CD4-positive, alpha-beta memory T cell (primary cell): Measurements from ENCODE around the gene CCDC97. TPM values are rescaled to one million over a fixed set of nuclear protein-coding genes. Genes with fewer than 3 reads are reported as not detected.

Source experiments
- CTCF ChIA-PET: fragments of 350-600 bp; sonication (Branson Sonifier 250); formaldehyde crosslinking; loops from one replicate; lab custom pipeline; 2021; ENCODE audit warnings: inconsistent platforms; ENCODE audit not compliant: partially characterized antibody; lab: Charles Lee
- POLR2A ChIA-PET: fragments of 350-600 bp; sonication (Branson Sonifier 250); formaldehyde crosslinking; loops from one replicate; lab custom pipeline; 2021; ENCODE audit not compliant: partially characterized antibody; lab: Charles Lee
- DNase-seq, 5 donors: peaks; one replicate each; pipeline versions ENCODE4 v3.0.0 to v3.0.0-alpha.2; 2020 to 2022; ENCODE audit warnings: mixed read lengths in 1 of 5
- H3K27ac ChIP-seq: one replicate; pipeline ENCODE4 v1.7.0; 2013; ENCODE audit warnings: low read depth, low read length
- H3K27me3 ChIP-seq: 2 replicates; pipeline ENCODE4 v1.7.0; 2013; ENCODE audit warnings: mild to moderate bottlenecking, low read length, moderate library complexity; ENCODE audit not compliant: insufficient read depth
- H3K36me3 ChIP-seq: 2 replicates; pipeline ENCODE4 v1.7.0; 2013; ENCODE audit warnings: mild to moderate bottlenecking, low read length, moderate library complexity; ENCODE audit not compliant: insufficient read depth
- H3K4me1 ChIP-seq: 2 replicates; pipeline ENCODE4 v1.7.0; 2013; ENCODE audit warnings: mild to moderate bottlenecking, low read length, moderate library complexity; ENCODE audit not compliant: insufficient read depth
- H3K4me3 ChIP-seq, 2 donors: one replicate each; pipeline ENCODE4 v1.7.0; 2013; ENCODE audit warnings: low read length in 2 of 2, mild to moderate bottlenecking in 1 of 2
- H3K9me3 ChIP-seq, 2 donors: one replicate each; pipeline ENCODE4 v1.7.0; 2013; ENCODE audit warnings: low read length in 2 of 2, control low read depth in 1 of 2; ENCODE audit not compliant: control insufficient read depth in 1 of 2
- H3K27ac Mint-ChIP-seq, 7 donors: one replicate each; pipeline ENCODE4 v1.8.0; 2020 to 2021; ENCODE audit warnings: mixed read lengths in 7 of 7, mild to moderate bottlenecking in 6 of 7, inconsistent platforms in 3 of 7, moderate library complexity in 3 of 7
- H3K27me3 Mint-ChIP-seq, 2 donors: one replicate each; pipeline ENCODE4 v1.8.0; 2020 to 2021; ENCODE audit warnings: mixed read lengths in 2 of 2
- H3K36me3 Mint-ChIP-seq, 2 donors: one replicate each; pipeline ENCODE4 v1.8.0; 2020 to 2021; ENCODE audit warnings: mixed read lengths in 2 of 2, inconsistent platforms in 1 of 2, mild to moderate bottlenecking in 1 of 2
- H3K4me1 Mint-ChIP-seq, 4 donors: one replicate each; pipeline ENCODE4 v1.8.0; 2020 to 2021; ENCODE audit warnings: mixed read lengths in 4 of 4, mild to moderate bottlenecking in 1 of 4
- H3K4me3 Mint-ChIP-seq, 8 donors: one replicate each; pipeline ENCODE4 v1.8.0; 2020 to 2021; ENCODE audit warnings: mixed read lengths in 8 of 8, mild to moderate bottlenecking in 7 of 8, moderate library complexity in 6 of 8, inconsistent platforms in 3 of 8
- H3K9me3 Mint-ChIP-seq, 8 donors: one replicate each; pipeline ENCODE4 v1.8.0; 2020 to 2021; ENCODE audit warnings: mixed read lengths in 8 of 8, mild to moderate bottlenecking in 5 of 8, inconsistent platforms in 3 of 8, moderate library complexity in 1 of 8
- intact Hi-C: fragments of 100-400 bp; cut with micrococcal nuclease; formaldehyde crosslinking; loops from one replicate; pipeline ENCODE4 v1.15.1; 2023
- polyA plus RNA-seq, 2 donors: library from polyadenylated mRNA; unstranded; fragments of 300-500 nt; fragmentation: Illumina TruSeq; gene quantifications; one replicate each; pipeline ENCODE4 v1.2.3, GENCODE V29; 2021
- total RNA-seq, 2 experiments: library from RNA; stranded (reverse); gene quantifications; one replicate each; pipeline ENCODE4 v1.2.3, GENCODE V29; 2021

Gene CCDC97
- total and polyA plus RNA-seq, 4 experiments from 2014 or later, result 23.2 to 61.4 (median 44.3) TPM

GRCh38 chr19:41298348-41298964 lies 11.5 kb upstream of the CCDC97 start:
- peaks cover 0 to 4% (median 0%) of the 10 kb centered on the region in 8 donors for H3K9me3 Mint-ChIP-seq
- peaks cover 85% of the 10 kb centered on the region for H3K4me1 ChIP-seq
- peak overlapping the region; percentile 95 to 100 (median 99) for H3K27ac Mint-ChIP-seq
- peak overlapping the region in 7 of 8 donors; percentile 59 to 85 (median 70) for H3K4me3 Mint-ChIP-seq
- ChIA-PET CTCF (interaction anchor here (1.0 to 12.4 kb wide), 5 partner anchors 8 to 95 kb away, joined by 3 to 165 read pairs (median 5); partner anchors contain the start of gene HNRNPUL1), POLR2A (interaction anchor here (0.6 to 26.9 kb wide), 8 partner anchors 10 to 272 kb away, joined by 3 to 711 read pairs (median 4); partner anchors contain the start of genes CCDC97, DMAC2 and HNRNPUL1)
- intact Hi-C loops, result no loop called here
- H3K27ac ChIP-seq, result peak overlapping the region; percentile 76
- peaks cover 72 to 92% (median 82%) of the 10 kb centered on the region in 4 donors for H3K4me1 Mint-ChIP-seq
- H3K9me3 ChIP-seq, result no peaks in the 10 kb centered on the region
- H3K27me3 Mint-ChIP-seq, result no peaks in the 10 kb centered on the region
- H3K4me3 ChIP-seq, result no peak overlapping the region
- H3K27me3 ChIP-seq, result no peaks in the 10 kb centered on the region
- H3K36me3 ChIP-seq, result peaks cover 71% of the 10 kb centered on the region
- H3K36me3 Mint-ChIP-seq, result peaks cover 69 to 99% of the 10 kb centered on the region in 2 donors
- DNase-seq, result peak; percentile 47 to 80 (median 56)

GRCh38 chr19:41299046-41299754 lies 10.8 kb upstream of the CCDC97 start:
- Mint-ChIP-seq H3K9me3 (peaks cover 0 to 4% (median 0%) of the 10 kb centered on the region in 8 donors), H3K36me3 (peaks cover 71 to 99% of the 10 kb centered on the region in 2 donors), H3K4me1 (peaks cover 76 to 99% (median 86%) of the 10 kb centered on the region in 4 donors), H3K27ac (peak overlapping the region; percentile 95 to 100 (median 99)), H3K27me3 (no peaks in the 10 kb centered on the region), H3K4me3 (peak overlapping the region in 7 of 8 donors; percentile 14 to 85 (median 42))
- Histone ChIP-seq H3K27me3 (no peaks in the 10 kb centered on the region), H3K4me3 (peak overlapping the region in 1 of 2 donors; percentile 6), H3K4me1 (peaks cover 92% of the 10 kb centered on the region), H3K36me3 (peaks cover 71% of the 10 kb centered on the region), H3K9me3 (no peaks in the 10 kb centered on the region), H3K27ac (peak overlapping the region; percentile 76)
- CTCF ChIA-PET, result interaction anchor here (1.0 to 12.4 kb wide), 6 partner anchors 8 to 95 kb away, joined by 3 to 165 read pairs (median 6); partner anchors contain the start of gene HNRNPUL1
- POLR2A ChIA-PET, result interaction anchor here (0.8 to 26.9 kb wide), 7 partner anchors 9 to 140 kb away, joined by 3 to 711 read pairs (median 16); partner anchors contain the start of genes CCDC97, DMAC2, HNRNPUL1 and TGFB1
- intact Hi-C loops, result no loop called here
- no peak for DNase-seq

DNA sequence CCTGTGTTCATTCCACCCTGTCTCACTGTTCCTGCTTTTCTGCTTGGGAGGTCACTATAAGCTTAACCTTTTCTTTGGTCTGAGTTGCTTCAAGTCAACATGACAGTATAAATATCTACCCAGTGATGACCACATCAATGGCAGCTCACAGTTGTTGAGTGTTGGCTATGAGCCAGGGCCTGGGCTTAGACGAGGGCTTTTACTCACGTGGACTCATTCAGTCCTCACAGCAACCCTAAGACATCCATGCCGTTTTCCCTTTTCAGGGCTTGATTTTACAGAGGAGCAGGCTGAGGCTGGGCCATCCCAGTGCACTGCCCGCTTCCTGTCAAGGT lies 10.2 kb upstream of the CCDC97 start:
- Mint-ChIP-seq H3K27ac (peak overlapping the region; percentile 95 to 100 (median 99)), H3K9me3 (peaks cover 0 to 4% (median 0%) of the 10 kb centered on the region in 8 donors), H3K4me1 (peaks cover 78 to 100% (median 88%) of the 10 kb centered on the region in 4 donors), H3K36me3 (peaks cover 71 to 99% of the 10 kb centered on the region in 2 donors), H3K27me3 (no peaks in the 10 kb centered on the region), H3K4me3 (peak overlapping the region in 7 of 8 donors; percentile 14 to 85 (median 67))
- CTCF ChIA-PET, result interaction anchor here (1.0 to 12.4 kb wide), 4 partner anchors 7 to 96 kb away, joined by 3 to 165 read pairs (median 30); partner anchors contain the start of gene HNRNPUL1
- POLR2A ChIA-PET, result interaction anchor here (1.0 to 26.9 kb wide), 5 partner anchors 9 to 53 kb away, joined by 3 to 711 read pairs (median 81); partner anchors contain the start of genes CCDC97, HNRNPUL1 and TGFB1
- peaks cover 71% of the 10 kb centered on the region for H3K36me3 ChIP-seq
- peaks cover 98% of the 10 kb centered on the region for H3K4me1 ChIP-seq
- peak; percentile 60 to 81 (median 66) for DNase-seq
- intact Hi-C loops, result loop anchor here (1.0 kb wide), 1 partner anchor 9 kb away; no protein-coding TSS in a partner anchor
- H3K4me3 ChIP-seq, result no peak overlapping the region
- H3K9me3 ChIP-seq, result no peaks in the 10 kb centered on the region
- H3K27me3 ChIP-seq, result no peaks in the 10 kb centered on the region
- H3K27ac ChIP-seq, result peak overlapping the region; percentile 76

DNA sequence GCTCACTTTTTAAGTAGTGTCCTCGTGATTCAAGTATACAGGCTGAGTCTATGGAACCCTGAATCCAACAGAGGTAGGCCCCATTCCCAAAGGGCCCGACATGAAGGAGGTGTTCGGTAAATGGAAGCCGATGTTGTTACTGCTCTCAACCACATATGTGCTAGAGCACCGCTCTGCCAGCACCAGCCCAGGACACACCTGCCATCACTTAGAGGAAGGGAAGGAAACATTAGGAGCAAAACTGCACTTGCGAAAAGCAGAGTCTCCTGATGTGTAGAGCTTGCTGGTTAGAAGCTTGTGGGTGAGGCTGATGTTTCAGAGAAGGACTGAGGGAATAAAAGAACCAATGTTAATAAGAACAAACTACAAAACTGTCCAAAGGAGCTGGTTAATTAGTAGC lies 9.4 kb upstream of the CCDC97 start:
- intact Hi-C loops, result loop anchor here (1.0 kb wide), 1 partner anchor 8 kb away; no protein-coding TSS in a partner anchor
- POLR2A ChIA-PET, result interaction anchor here (1.0 to 26.9 kb wide), 9 partner anchors 8 to 76 kb away, joined by 3 to 711 read pairs (median 20); partner anchors contain the start of genes CCDC97, HNRNPUL1 and TGFB1

DNA sequence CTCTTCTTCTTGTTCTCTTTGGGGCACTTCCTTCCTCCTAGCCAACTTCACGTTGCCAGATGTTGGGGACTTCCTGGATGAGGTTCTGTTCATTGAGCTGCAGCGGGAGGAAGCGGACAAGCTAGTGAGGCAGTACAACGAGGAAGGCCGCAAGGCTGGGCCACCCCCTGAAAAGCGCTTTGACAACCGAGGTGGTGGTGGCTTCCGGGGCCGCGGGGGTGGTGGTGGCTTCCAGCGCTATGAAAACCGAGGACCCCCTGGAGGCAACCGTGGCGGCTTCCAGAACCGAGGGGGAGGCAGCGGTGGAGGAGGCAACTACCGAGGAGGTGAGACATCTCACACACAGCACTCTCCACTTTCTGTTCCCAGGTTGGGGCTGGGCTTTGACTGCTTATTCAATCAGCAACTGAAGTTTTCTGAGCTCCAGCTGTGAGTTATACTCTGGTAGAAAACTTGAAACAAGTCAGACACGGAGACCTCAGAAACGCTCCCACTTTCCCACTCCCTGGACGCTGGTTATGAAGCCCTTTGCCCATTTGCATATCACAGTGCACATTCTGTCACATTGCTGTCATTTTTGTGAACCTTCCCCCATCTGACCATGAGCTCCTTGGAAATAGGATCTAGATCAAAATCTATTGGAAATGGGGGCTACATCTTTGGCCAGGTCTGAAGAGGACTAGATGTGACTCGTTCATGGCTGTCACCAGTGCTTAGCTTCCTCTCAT lies 7.2 kb upstream of the CCDC97 start:
- H3K4me3 Mint-ChIP-seq, result peak overlapping the region; percentile 77 to 100 (median 90)
- intact Hi-C loops, result no loop called here
- no peaks in the 10 kb centered on the region for H3K9me3 ChIP-seq

More for the DNA sequence above, 9.4 kb upstream of the CCDC97 start:
- no peak for DNase-seq
- H3K36me3 ChIP-seq, result peaks cover 71% of the 10 kb centered on the region
- peaks cover 100% of the 10 kb centered on the region for H3K4me1 ChIP-seq
- CTCF ChIA-PET, result interaction anchor here (0.9 to 12.4 kb wide), 4 partner anchors 8 to 96 kb away, joined by 4 to 165 read pairs (median 6); partner anchors contain the start of gene HNRNPUL1
- H3K4me3 Mint-ChIP-seq, result peak overlapping the region in 6 of 8 donors; percentile 32 to 85 (median 68)
- no peaks in the 10 kb centered on the region for H3K27me3 Mint-ChIP-seq
- H3K9me3 Mint-ChIP-seq, result peaks cover 0 to 4% (median 0%) of the 10 kb centered on the region in 8 donors
- peaks cover 71 to 99% of the 10 kb centered on the region in 2 donors for H3K36me3 Mint-ChIP-seq
- no peak overlapping the region for H3K4me3 ChIP-seq
- no peaks in the 10 kb centered on the region for H3K27me3 ChIP-seq
- peak overlapping the region; percentile 95 to 100 (median 99) for H3K27ac Mint-ChIP-seq
- peak overlapping the region; percentile 76 for H3K27ac ChIP-seq
- no peaks in the 10 kb centered on the region for H3K9me3 ChIP-seq
- peaks cover 78 to 100% (median 90%) of the 10 kb centered on the region in 4 donors for H3K4me1 Mint-ChIP-seq

DNA sequence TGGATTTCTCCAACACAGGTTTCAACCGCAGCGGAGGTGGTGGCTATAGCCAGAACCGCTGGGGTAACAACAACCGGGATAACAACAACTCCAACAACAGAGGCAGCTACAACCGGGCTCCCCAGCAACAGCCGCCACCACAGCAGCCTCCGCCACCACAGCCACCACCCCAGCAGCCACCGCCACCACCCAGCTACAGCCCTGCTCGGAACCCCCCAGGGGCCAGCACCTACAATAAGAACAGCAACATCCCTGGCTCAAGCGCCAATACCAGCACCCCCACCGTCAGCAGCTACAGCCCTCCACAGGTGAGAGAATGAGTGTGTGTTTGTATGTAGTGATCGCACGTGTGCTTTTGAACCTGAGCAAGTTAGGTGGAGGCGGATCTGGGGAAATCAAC lies 6.0 kb upstream of the CCDC97 start:
- Mint-ChIP-seq H3K36me3 (peaks cover 63 to 88% of the 10 kb centered on the region in 2 donors), H3K9me3 (peaks cover 0 to 7% (median 0%) of the 10 kb centered on the region in 8 donors), H3K4me1 (peaks cover 70 to 100% (median 90%) of the 10 kb centered on the region in 4 donors), H3K27me3 (no peaks in the 10 kb centered on the region), H3K27ac (peak overlapping the region; percentile 97 to 100 (median 99)), H3K4me3 (peak overlapping the region; percentile 77 to 100 (median 90))
- intact Hi-C loops, result no loop called here
- DNase-seq, result peak; percentile 52 to 72 (median 55)
- ChIA-PET CTCF (interaction anchor here (0.8 to 12.4 kb wide), 8 partner anchors 7 to 669 kb away, joined by 3 to 165 read pairs (median 12); partner anchors contain the start of gene HNRNPUL1), POLR2A (interaction anchor here (1.1 to 26.9 kb wide), 10 partner anchors 14 to 129 kb away, joined by 3 to 711 read pairs (median 20); partner anchors contain the start of genes B9D2, CYP2S1, HNRNPUL1 and TGFB1)
- Histone ChIP-seq H3K27ac (peak overlapping the region; percentile 76), H3K4me1 (peaks cover 100% of the 10 kb centered on the region), H3K36me3 (peaks cover 51% of the 10 kb centered on the region), H3K9me3 (no peaks in the 10 kb centered on the region), H3K27me3 (no peaks in the 10 kb centered on the region), H3K4me3 (peak overlapping the region in 1 of 2 donors; percentile 41)

More for the DNA sequence above, 7.2 kb upstream of the CCDC97 start:
- Mint-ChIP-seq H3K27ac (peak overlapping the region; percentile 97 to 100 (median 99)), H3K36me3 (peaks cover 69 to 94% of the 10 kb centered on the region in 2 donors), H3K4me1 (peaks cover 70 to 100% (median 90%) of the 10 kb centered on the region in 4 donors), H3K27me3 (no peaks in the 10 kb centered on the region), H3K9me3 (peaks cover 0 to 3% (median 0%) of the 10 kb centered on the region in 8 donors)
- Histone ChIP-seq H3K27me3 (no peaks in the 10 kb centered on the region), H3K27ac (peak overlapping the region; percentile 76), H3K36me3 (peaks cover 57% of the 10 kb centered on the region), H3K4me3 (peak overlapping the region; percentile 18 to 41), H3K4me1 (peaks cover 100% of the 10 kb centered on the region)
- ChIA-PET POLR2A (interaction anchor here (0.8 to 26.9 kb wide), 13 partner anchors 10 to 246 kb away, joined by 3 to 711 read pairs (median 5); partner anchors contain the start of genes B9D2, HNRNPUL1 and TGFB1), CTCF (interaction anchor here (0.6 to 12.4 kb wide), 10 partner anchors 10 to 483 kb away, joined by 3 to 165 read pairs (median 4); partner anchors contain the start of gene HNRNPUL1)
- DNase-seq, result peak; percentile 60 to 86 (median 71)
